Measurements from ENCODE around the gene XIRP1. TPM values are rescaled to one million over a fixed set of nuclear protein-coding genes. Genes with fewer than 3 reads are reported as not detected.

XIRP1 gene, protein sequence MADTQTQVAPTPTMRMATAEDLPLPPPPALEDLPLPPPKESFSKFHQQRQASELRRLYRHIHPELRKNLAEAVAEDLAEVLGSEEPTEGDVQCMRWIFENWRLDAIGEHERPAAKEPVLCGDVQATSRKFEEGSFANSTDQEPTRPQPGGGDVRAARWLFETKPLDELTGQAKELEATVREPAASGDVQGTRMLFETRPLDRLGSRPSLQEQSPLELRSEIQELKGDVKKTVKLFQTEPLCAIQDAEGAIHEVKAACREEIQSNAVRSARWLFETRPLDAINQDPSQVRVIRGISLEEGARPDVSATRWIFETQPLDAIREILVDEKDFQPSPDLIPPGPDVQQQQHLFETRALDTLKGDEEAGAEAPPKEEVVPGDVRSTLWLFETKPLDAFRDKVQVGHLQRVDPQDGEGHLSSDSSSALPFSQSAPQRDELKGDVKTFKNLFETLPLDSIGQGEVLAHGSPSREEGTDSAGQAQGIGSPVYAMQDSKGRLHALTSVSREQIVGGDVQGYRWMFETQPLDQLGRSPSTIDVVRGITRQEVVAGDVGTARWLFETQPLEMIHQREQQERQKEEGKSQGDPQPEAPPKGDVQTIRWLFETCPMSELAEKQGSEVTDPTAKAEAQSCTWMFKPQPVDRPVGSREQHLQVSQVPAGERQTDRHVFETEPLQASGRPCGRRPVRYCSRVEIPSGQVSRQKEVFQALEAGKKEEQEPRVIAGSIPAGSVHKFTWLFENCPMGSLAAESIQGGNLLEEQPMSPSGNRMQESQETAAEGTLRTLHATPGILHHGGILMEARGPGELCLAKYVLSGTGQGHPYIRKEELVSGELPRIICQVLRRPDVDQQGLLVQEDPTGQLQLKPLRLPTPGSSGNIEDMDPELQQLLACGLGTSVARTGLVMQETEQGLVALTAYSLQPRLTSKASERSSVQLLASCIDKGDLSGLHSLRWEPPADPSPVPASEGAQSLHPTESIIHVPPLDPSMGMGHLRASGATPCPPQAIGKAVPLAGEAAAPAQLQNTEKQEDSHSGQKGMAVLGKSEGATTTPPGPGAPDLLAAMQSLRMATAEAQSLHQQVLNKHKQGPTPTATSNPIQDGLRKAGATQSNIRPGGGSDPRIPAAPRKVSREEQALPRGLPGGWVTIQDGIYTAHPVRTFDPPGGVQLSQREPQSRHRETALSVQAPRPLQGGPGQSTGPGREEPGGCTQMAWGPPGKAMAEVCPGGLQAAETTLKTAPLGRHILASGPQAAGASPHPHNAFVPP (N-terminal part only)
- total RNA-seq = 0.10 TPM in 2 of 3 replicates, not detected in the other
- long read RNA-seq = 0 reads

DNA sequence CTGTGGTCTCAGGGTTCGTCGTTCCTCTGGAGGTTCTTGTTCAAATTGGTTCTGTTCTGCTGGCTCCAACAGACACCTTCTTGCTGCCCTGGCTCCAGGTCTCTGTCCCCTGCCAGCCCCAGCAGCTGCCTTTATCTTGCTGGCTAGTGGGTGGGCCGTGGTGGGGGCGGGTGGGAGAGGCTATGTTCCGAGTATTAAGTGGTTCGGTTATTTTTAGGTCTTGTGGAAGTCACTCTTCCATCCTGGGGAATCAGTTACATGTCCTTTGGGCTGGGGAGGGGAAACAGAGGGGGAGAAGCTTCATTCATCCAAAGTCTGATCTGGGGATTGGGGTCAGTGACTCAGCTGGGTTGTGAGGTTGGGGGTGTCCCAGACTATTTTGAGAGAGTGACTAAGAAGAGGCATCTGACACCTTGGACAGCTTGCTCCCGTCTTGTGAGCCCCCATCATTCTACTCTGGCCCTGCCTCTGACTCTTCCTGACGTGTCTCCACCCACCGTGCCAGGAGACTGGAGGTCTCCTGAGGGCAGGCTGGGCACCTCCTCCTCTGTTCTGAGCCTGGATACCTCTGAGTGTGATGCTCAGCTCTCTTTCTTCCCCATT is at the start of gene XIRP1:
XIRP1 (minus strand) TSS at position 106 of the 603 bp plus-strand sequence. CDS start 3,150 bp downstream, outside the sequence.
- Mint-ChIP-seq H3K4me3 (ENCODE audit: unreplicated experiment) (no peak within 1 kb of the TSS), H3K27ac (ENCODE audit: unreplicated experiment) (no peak within 1 kb of the TSS), H3K4me1 (ENCODE audit: low read depth) (peaks cover 29% of the 10 kb centered on the region), H3K36me3 (ENCODE audit: low read depth) (no peaks in the 10 kb centered on the region), H3K9me3 (ENCODE audit: low read depth) (no peaks in the 10 kb centered on the region), H3K27me3 (ENCODE audit: low read depth) (no peaks in the 10 kb centered on the region)
- TF ChIP-seq, protein P1, sequence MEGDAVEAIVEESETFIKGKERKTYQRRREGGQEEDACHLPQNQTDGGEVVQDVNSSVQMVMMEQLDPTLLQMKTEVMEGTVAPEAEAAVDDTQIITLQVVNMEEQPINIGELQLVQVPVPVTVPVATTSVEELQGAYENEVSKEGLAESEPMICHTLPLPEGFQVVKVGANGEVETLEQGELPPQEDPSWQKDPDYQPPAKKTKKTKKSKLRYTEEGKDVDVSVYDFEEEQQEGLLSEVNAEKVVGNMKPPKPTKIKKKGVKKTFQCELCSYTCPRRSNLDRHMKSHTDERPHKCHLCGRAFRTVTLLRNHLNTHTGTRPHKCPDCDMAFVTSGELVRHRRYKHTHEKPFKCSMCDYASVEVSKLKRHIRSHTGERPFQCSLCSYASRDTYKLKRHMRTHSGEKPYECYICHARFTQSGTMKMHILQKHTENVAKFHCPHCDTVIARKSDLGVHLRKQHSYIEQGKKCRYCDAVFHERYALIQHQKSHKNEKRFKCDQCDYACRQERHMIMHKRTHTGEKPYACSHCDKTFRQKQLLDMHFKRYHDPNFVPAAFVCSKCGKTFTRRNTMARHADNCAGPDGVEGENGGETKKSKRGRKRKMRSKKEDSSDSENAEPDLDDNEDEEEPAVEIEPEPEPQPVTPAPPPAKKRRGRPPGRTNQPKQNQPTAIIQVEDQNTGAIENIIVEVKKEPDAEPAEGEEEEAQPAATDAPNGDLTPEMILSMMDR (IDR thresholded peaks at IDR 0.05) = no peak
- DNase-seq (ENCODE audit: low spot score) = peak; percentile 29

DNA sequence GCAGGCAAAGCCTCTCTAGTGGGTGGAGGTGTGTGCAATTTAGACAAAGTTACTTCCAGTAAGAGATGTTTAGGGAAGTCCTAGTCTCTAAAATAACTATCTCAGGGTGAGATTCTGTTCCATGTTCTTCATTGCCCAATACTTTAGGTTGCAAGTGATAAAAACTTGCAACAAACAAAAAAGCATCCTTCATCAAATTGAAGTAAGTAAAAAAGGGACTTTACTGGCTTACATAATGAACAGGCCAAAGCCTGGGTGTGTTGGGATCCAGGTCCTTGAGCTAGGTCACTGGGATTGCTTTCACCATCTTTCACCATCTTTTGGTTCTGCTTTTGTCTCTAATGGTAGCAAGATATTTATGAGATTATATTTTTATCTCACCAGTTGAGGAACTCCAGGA is 49.2 kb upstream of the XIRP1 start:
- H3K4me1 Mint-ChIP-seq (ENCODE audit: low read depth) = no peaks in the 10 kb centered on the region
- peaks cover 5% of the 10 kb centered on the region for H3K9me3 Mint-ChIP-seq (ENCODE audit: low read depth)
- no peak overlapping the region for H3K27ac Mint-ChIP-seq (ENCODE audit: unreplicated experiment)
- no peak overlapping the region for H3K4me3 Mint-ChIP-seq (ENCODE audit: unreplicated experiment)
- TF ChIP-seq, protein P1 (IDR thresholded peaks at IDR 0.05) = no peak
- DNase-seq (ENCODE audit: low spot score) = no peak
- H3K27me3 Mint-ChIP-seq (ENCODE audit: low read depth) = peaks cover 54% of the 10 kb centered on the region
- no peaks in the 10 kb centered on the region for H3K36me3 Mint-ChIP-seq (ENCODE audit: low read depth)

DNA sequence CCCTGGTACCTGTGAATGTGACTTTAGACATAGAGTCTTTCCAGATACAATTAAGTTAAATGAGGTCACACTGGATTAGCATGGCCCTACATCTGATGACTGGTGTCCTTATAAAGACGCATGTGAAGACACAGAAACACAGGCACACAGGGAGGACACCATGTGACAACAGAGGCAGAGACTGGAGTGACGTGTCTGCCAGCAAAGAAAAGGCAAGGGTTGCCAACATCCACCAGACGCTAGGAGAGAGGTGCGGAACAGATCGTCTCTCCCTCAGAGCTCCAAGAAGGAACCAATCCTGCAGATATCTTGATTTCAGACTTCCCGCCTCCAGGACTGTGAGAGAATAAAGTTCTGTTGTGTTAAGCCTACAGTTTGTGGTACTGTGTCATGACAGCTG is 44.6 kb upstream of the XIRP1 start:
- H3K27ac Mint-ChIP-seq (ENCODE audit: unreplicated experiment) = no peak overlapping the region
- no peaks in the 10 kb centered on the region for H3K4me1 Mint-ChIP-seq (ENCODE audit: low read depth)
- no peak overlapping the region for H3K4me3 Mint-ChIP-seq (ENCODE audit: unreplicated experiment)
- no peaks in the 10 kb centered on the region for H3K36me3 Mint-ChIP-seq (ENCODE audit: low read depth)
- TF ChIP-seq, protein P1 (IDR thresholded peaks at IDR 0.05) = no peak
- H3K9me3 Mint-ChIP-seq (ENCODE audit: low read depth) = no peaks in the 10 kb centered on the region
- peaks cover 64% of the 10 kb centered on the region for H3K27me3 Mint-ChIP-seq (ENCODE audit: low read depth)
- no peak for DNase-seq (ENCODE audit: low spot score)

DNA sequence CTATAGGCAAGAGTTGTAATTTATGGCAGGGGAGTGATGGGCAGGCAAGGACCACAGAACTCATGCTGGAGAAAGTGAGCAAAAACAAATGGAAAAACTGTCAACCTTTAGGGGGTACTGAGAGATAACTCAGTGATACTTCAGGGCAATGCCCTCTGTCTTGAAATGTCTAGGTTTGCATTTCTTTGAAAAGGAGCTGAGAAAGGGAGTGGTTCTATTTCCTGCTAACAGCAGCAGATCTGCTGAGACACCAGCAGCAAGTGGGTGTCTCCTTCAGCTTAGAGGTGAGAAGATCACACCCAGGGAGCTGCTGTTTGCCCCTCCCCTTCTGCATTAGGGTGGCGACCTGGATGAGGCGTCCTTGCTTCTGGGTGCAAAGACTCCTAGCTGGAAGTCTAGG is 42.3 kb upstream of the XIRP1 start:
- peaks cover 68% of the 10 kb centered on the region for H3K27me3 Mint-ChIP-seq (ENCODE audit: low read depth)
- TF ChIP-seq, protein P1 (IDR thresholded peaks at IDR 0.05) = no peak
- peaks cover 2% of the 10 kb centered on the region for H3K36me3 Mint-ChIP-seq (ENCODE audit: low read depth)
- no peak overlapping the region for H3K27ac Mint-ChIP-seq (ENCODE audit: unreplicated experiment)
- H3K4me1 Mint-ChIP-seq (ENCODE audit: low read depth) = no peaks in the 10 kb centered on the region
- peaks cover 6% of the 10 kb centered on the region for H3K9me3 Mint-ChIP-seq (ENCODE audit: low read depth)
- H3K4me3 Mint-ChIP-seq (ENCODE audit: unreplicated experiment) = no peak overlapping the region
- DNase-seq (ENCODE audit: low spot score) = no peak

All from chondrocyte (in vitro differentiated cells).